Measurements from ENCODE around the gene CHMP1B.
"Not testable (repeated sequence)": the region's sequence is repeated elsewhere in the genome, so short reads cannot be mapped to it uniquely, and the experiment has no call there.

CHMP1B gene

GRCh38 chr18:11872479-11873136 lies 21.4 kb downstream of the CHMP1B start:
- peak; percentile 5 for DNase-seq

DNA sequence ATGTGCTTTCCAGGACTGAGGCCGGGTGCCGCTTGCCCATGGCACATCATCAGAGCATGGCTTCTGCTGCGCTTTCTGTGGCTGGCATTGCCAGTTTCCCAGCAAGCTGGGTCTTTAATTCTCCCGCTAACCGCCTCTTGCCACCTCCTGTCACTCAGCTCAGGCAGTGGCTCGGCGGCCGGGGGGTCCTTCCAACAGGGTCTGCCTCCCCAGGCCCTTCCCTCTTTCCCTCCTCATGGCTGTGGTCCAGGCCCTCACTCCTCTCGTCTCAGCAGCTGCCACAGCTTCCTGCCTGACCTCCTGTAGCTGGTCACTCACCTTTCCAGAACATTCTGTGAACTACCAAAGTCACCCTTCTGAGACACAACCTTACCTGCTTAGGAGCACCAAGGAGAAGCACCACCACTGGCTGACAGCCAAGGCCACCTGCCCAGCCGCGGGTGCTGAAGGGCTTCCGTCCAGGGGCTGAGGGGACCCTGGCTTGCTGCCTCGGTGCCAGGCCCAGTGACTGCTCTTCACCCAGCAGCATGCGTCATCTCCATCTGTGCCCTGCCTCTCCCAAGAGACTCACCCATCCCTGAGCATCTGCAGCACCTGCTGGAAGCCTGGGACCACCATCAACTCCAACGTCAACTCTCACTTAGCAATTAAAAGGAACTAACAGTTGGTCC lies 22.6 kb downstream of the CHMP1B start:
- peak; percentile 50 for DNase-seq

GRCh38 chr18:11874676-11875075 lies 23.5 kb downstream of the CHMP1B start:
- DNase-seq, result no peak

DNA sequence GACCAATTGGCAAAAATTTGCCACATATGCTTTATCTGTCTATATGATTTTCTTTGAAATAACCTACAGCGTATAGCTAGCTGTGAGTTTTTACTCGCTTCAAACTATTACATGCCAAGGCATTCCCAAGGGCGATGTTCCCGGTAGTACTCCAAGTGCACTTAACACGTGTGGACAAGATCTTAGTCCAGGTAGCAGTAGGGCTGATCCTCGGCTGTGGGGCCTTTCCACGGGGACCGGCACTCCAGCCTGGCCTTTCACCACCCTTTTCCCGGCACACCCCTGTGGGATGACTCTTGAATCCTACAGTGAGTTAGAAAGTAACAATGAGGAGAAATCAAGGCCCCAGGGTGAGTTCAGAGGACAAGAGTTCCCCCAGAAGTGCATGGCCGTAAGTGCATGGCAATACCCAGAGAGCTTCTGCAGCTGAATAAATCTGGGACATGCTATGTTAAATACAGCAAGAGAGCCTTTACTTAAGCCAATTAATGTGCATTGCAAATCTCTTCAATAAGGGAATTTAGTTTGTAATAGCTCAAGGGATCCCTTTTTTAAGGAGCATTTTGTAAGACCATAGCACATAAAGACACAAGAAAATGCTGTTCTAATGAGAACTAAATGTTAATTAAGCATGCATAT lies 26.4 kb downstream of the CHMP1B start:
- no peak for DNase-seq

GRCh38 chr18:11880586-11881304 lies 29.5 kb downstream of the CHMP1B start:
- no peak for DNase-seq

- no peak for DNase-seq
Observed at GRCh38 chr18:11882636-11883035, 31.4 kb downstream of the CHMP1B start.

GRCh38 chr18:11883153-11883552 lies 31.9 kb downstream of the CHMP1B start:
- no peak for DNase-seq

- no peak for DNase-seq
Observed at GRCh38 chr18:11884396-11885030, 33.3 kb downstream of the CHMP1B start.

- DNase-seq, result no peak
Observed at GRCh38 chr18:11885278-11885947, 34.2 kb downstream of the CHMP1B start.

- DNase-seq, result no peak
Observed at GRCh38 chr18:11886577-11887110, 35.4 kb downstream of the CHMP1B start.

DNA sequence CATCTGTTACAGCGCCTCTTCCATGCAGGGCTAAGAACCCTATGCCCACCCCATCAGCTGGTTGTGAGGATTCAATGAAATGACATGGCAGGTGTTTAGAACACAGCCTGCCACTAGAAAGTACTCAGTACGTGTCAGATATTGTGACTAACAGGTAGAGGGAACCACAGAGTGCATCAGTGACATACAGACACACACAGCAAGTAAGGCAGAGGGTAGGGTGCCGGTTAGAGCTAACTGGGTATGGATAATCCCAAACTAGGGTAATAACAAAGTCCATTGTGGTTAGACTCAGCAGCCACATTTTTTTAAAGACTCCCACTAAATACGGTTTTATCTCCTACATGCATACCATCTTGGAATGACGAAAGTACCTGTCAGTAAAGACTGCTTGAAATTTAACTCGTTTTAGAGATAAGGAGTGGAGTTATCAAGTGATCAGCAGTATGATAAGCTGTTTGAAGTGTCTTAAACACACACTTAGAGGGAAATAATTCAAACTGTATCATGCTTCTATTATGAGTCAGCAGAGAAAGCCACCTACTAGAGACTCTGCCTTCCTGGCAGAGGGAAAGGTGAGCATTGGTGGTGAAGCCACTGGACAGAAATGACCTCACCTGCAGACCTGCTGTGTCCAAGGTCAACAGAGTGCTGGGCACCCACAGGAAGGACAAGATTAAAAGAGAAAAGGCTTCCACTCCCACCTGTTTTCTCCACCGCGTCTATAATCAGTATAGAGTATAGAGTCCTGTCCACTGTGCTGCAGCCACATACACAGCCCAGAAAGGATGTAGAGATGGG lies 36.3 kb downstream of the CHMP1B start:
- DNase-seq, result no peak

- no peak for DNase-seq
Observed at GRCh38 chr18:11888726-11889125, 37.5 kb downstream of the CHMP1B start.

DNA sequence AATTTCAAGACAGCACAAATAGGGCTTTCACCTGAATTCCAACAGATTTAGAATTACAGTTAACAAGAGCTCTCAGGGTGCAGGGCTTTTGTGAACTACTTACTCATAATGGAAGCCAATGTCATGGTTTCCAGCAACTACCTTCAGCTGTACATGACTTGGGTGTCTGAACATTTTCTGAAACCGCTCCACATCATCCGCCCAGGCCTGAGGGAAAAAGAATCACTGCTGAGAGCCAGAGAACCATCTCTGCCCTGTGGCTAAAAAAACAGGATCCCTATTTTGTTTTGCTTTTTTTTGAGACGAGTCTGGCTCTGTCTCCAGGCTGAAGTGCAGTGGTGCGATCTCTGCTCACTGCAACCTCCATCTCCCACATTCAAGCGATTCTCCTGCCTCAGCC lies 38.1 kb downstream of the CHMP1B start:
- no peak for DNase-seq

DNA sequence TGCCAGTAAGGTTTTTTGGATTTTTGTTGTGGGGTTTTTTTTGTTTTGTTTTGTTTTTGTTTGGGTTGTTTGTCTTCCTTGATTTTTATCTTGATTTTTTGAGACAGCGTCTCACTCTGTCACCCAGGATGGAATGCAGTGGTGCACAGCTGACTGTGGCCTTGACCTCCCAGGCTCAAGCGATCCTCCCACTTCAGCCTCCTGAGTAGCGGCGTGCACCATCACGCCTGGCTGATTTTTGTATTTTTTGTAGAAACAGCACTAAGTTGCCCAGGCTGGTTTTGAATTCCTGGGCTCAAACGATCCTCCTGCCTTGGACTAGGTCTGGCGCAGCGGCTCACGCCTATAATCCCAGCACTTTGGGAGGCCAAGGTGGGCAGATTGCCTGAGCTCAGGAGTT lies 40.5 kb downstream of the CHMP1B start:
- no peak for DNase-seq

GRCh38 chr18:11892438-11892837 lies 41.2 kb downstream of the CHMP1B start:
- not testable (repeated sequence) for DNase-seq

GRCh38 chr18:11897781-11898180 lies 46.6 kb downstream of the CHMP1B start:
- no peak for DNase-seq

GRCh38 chr18:11899063-11899462 lies 47.9 kb downstream of the CHMP1B start:
- no peak for DNase-seq

- DNase-seq, result no peak
Observed at GRCh38 chr18:11901826-11902438, 50.7 kb downstream of the CHMP1B start.

- DNase-seq, result no peak
Observed at GRCh38 chr18:11902522-11903292, 51.5 kb downstream of the CHMP1B start.

All from NCI-H1694 (cell line).